ENCODE measurements around the gene SLIT3.

DNA sequence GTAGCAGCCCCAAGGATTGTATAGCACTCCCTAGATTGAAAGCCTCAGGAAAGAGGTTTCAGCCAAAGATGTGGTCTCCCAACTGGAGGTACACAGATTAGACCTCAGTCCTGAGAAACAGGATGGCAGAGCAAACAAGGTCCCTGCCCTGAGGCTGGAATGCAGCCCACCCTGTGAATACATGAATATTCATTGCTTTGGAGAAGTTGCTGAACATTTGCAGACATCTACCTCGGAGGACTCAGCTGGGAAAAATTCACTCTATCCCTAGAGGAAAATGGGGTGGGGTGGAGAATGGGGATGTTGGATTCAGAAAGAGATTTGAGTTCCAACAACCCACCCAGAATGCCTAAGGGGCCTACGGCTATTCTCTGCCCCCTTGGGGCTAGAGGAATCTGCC lies 129.4 kb downstream of the SLIT3 start:
- TF ChIP-seq, protein P1, sequence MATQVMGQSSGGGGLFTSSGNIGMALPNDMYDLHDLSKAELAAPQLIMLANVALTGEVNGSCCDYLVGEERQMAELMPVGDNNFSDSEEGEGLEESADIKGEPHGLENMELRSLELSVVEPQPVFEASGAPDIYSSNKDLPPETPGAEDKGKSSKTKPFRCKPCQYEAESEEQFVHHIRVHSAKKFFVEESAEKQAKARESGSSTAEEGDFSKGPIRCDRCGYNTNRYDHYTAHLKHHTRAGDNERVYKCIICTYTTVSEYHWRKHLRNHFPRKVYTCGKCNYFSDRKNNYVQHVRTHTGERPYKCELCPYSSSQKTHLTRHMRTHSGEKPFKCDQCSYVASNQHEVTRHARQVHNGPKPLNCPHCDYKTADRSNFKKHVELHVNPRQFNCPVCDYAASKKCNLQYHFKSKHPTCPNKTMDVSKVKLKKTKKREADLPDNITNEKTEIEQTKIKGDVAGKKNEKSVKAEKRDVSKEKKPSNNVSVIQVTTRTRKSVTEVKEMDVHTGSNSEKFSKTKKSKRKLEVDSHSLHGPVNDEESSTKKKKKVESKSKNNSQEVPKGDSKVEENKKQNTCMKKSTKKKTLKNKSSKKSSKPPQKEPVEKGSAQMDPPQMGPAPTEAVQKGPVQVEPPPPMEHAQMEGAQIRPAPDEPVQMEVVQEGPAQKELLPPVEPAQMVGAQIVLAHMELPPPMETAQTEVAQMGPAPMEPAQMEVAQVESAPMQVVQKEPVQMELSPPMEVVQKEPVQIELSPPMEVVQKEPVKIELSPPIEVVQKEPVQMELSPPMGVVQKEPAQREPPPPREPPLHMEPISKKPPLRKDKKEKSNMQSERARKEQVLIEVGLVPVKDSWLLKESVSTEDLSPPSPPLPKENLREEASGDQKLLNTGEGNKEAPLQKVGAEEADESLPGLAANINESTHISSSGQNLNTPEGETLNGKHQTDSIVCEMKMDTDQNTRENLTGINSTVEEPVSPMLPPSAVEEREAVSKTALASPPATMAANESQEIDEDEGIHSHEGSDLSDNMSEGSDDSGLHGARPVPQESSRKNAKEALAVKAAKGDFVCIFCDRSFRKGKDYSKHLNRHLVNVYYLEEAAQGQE (IDR thresholded peaks at IDR 0.05; ENCODE audit: low read depth, low read length): no peak
- TF ChIP-seq CTCF (IDR thresholded peaks at IDR 0.05): no peak
- TF ChIP-seq EZH2phosphoT487 (IDR thresholded peaks at IDR 0.05; ENCODE audit: borderline replicate concordance, low read depth): no peak

Data from SK-N-SH (cell line).